ENCODE measurements around the gene LMNB1.

LMNB1 gene

GRCh38 chr5:126863402-126863801 is 86.5 kb downstream of the LMNB1 start:
- H3K36me3 ChIP-seq (ENCODE audit: control insufficient read depth in 4 of 4, insufficient read depth in 4 of 4, low read length in 3 of 4): no peaks in the 10 kb centered on the region
- H3K27ac ChIP-seq (ENCODE audit: insufficient read depth in 1 of 2, low read depth in 1 of 2, low read length in 2 of 2, poor library complexity in 1 of 2, severe bottlenecking in 2 of 2): no peak overlapping the region
- no peaks in the 10 kb centered on the region for H3K27me3 ChIP-seq (replicated peaks in 2 of 5; ENCODE audit: control insufficient read depth in 4 of 5, insufficient read depth in 5 of 5, low read length in 4 of 5)
- H3K9me3 ChIP-seq (ENCODE audit: control extremely low read depth in 1 of 5, control insufficient read depth in 4 of 5, insufficient read depth in 2 of 5, low read depth in 1 of 5, low read length in 4 of 5): no peaks in the 10 kb centered on the region
- ChIA-PET CTCF (interaction anchor here (1.1 kb wide), 1 partner anchor 12 kb away, joined by 3 read pairs; no protein-coding TSS in a partner anchor), POLR2A (interaction anchor here (0.6 kb wide), 1 partner anchor 172 kb away, joined by 3 read pairs; no protein-coding TSS in a partner anchor)
- H3K4me1 ChIP-seq (ENCODE audit: control extremely low read depth in 1 of 4, control insufficient read depth in 4 of 4, insufficient read depth in 4 of 4, low read length in 3 of 4): peaks cover 0 to under 1% (median under 1%) of the 10 kb centered on the region in 4 experiments
- no peak overlapping the region for H3K4me3 ChIP-seq (ENCODE audit: control insufficient read depth in 1 of 7, extremely low read depth in 1 of 7, insufficient read depth in 4 of 7, low read depth in 2 of 7, low read length in 6 of 7)
- 94% methylated on average over 2 of the region's 4 CpGs for WGBS (ENCODE audit: insufficient coverage)
- no peak for DNase-seq

GRCh38 chr5:126864042-126864688 is 87.2 kb downstream of the LMNB1 start:
- Histone ChIP-seq H3K4me1 (ENCODE audit: control extremely low read depth in 1 of 4, control insufficient read depth in 4 of 4, insufficient read depth in 4 of 4, low read length in 3 of 4) (peaks cover 0 to 8% (median 5%) of the 10 kb centered on the region in 4 experiments), H3K4me3 (ENCODE audit: control insufficient read depth in 1 of 7, extremely low read depth in 1 of 7, insufficient read depth in 4 of 7, low read depth in 2 of 7, low read length in 6 of 7) (no peak overlapping the region), H3K27me3 (replicated peaks in 2 of 5; ENCODE audit: control insufficient read depth in 4 of 5, insufficient read depth in 5 of 5, low read length in 4 of 5) (no peaks in the 10 kb centered on the region), H3K36me3 (ENCODE audit: control insufficient read depth in 4 of 4, insufficient read depth in 4 of 4, low read length in 3 of 4) (no peaks in the 10 kb centered on the region), H3K9me3 (ENCODE audit: control extremely low read depth in 1 of 5, control insufficient read depth in 4 of 5, insufficient read depth in 2 of 5, low read depth in 1 of 5, low read length in 4 of 5) (no peaks in the 10 kb centered on the region), H3K27ac (ENCODE audit: insufficient read depth in 1 of 2, low read depth in 1 of 2, low read length in 2 of 2, poor library complexity in 1 of 2, severe bottlenecking in 2 of 2) (no peak overlapping the region)
- WGBS (ENCODE audit: insufficient coverage): 95% methylated on average over 21 of the region's 22 CpGs
- no peak for DNase-seq
- POLR2A ChIA-PET: no interaction called here
- CTCF ChIA-PET: interaction anchor here (1.1 kb wide), 1 partner anchor 11 kb away, joined by 3 read pairs; no protein-coding TSS in a partner anchor

DNA sequence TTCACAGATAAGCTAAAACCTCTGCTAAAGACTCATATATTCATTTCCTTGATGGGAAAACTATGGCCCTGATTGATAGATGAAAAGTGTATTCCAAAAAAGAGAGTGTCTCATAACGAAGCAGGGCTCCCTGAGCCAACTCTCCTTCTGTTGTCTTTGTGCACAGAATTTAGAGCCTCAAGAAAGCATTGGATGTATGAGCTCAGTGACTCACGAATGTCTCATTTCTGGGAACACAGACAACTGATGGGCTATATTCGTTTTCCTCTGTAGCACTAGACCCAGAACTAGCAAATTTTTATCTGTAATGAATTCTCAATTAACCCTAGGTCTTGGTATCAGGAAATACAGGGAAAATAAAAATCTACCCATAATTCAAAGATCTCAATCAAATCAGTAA is 88.4 kb downstream of the LMNB1 start:
- 67% methylated on average over 1 of the region's 3 CpGs for WGBS (ENCODE audit: insufficient coverage)
- H3K4me1 ChIP-seq (ENCODE audit: control extremely low read depth in 1 of 4, control insufficient read depth in 4 of 4, insufficient read depth in 4 of 4, low read length in 3 of 4): peaks cover 0 to 12% (median 6%) of the 10 kb centered on the region in 4 experiments
- H3K36me3 ChIP-seq (ENCODE audit: control insufficient read depth in 4 of 4, insufficient read depth in 4 of 4, low read length in 3 of 4): no peaks in the 10 kb centered on the region
- no peaks in the 10 kb centered on the region for H3K9me3 ChIP-seq (ENCODE audit: control extremely low read depth in 1 of 5, control insufficient read depth in 4 of 5, insufficient read depth in 2 of 5, low read depth in 1 of 5, low read length in 4 of 5)
- CTCF ChIA-PET: interaction anchor here (0.9 to 1.0 kb wide), 2 partner anchors 9 to 76 kb away, joined by 3 read pairs; no protein-coding TSS in a partner anchor
- H3K4me3 ChIP-seq (ENCODE audit: control insufficient read depth in 1 of 7, extremely low read depth in 1 of 7, insufficient read depth in 4 of 7, low read depth in 2 of 7, low read length in 6 of 7): no peak overlapping the region
- H3K27ac ChIP-seq (ENCODE audit: insufficient read depth in 1 of 2, low read depth in 1 of 2, low read length in 2 of 2, poor library complexity in 1 of 2, severe bottlenecking in 2 of 2): no peak overlapping the region
- H3K27me3 ChIP-seq (replicated peaks in 2 of 5; ENCODE audit: control insufficient read depth in 4 of 5, insufficient read depth in 5 of 5, low read length in 4 of 5): no peaks in the 10 kb centered on the region
- no peak for DNase-seq
- POLR2A ChIA-PET: no interaction called here

DNA sequence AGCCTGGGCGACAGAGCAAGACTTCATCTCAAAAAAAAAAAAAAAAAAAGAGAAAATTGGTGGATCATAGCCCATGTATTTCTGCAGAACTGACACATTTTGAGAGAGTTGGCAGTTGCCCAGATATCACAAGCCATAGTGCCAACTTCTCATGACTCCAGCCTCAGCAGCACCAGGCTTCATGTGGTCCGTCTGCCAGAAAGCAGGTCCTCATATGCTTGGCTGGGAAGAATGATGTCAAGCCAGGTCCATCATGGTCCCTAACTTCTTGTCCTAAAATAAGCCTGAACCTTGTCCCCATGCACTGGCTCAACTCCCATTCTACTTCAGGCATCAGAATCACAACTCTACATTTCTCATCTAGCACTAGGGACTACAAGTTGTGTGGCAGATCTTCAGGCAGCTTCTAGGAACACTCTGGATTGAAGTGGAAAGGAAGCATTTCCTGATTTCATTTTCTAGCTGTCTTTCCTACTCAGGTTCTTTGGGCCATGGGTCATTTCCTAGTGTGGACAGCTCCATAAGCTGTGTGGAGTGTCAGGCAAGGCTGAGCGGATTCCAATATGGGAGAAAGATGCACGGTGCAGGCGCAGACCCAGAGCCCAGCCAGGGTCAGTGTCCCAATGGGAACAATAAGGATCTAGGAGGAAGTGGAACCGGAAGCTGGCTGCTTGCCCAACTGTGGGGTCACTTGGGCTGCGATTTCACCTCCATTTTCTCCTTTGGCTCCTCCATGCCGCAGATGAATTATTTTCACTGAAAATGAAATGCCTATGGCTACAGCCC is 90.1 kb downstream of the LMNB1 start:
- H3K4me1 ChIP-seq (ENCODE audit: control extremely low read depth in 1 of 4, control insufficient read depth in 4 of 4, insufficient read depth in 4 of 4, low read length in 3 of 4): peaks cover 0 to 12% (median 6%) of the 10 kb centered on the region in 4 experiments
- H3K4me3 ChIP-seq (ENCODE audit: control insufficient read depth in 1 of 7, extremely low read depth in 1 of 7, insufficient read depth in 4 of 7, low read depth in 2 of 7, low read length in 6 of 7): no peak overlapping the region
- no peaks in the 10 kb centered on the region for H3K27me3 ChIP-seq (replicated peaks in 2 of 5; ENCODE audit: control insufficient read depth in 4 of 5, insufficient read depth in 5 of 5, low read length in 4 of 5)
- ChIA-PET POLR2A (interaction anchor here (0.7 kb wide), 1 partner anchor 228 kb away, joined by 3 read pairs; no protein-coding TSS in a partner anchor), CTCF (interaction anchor here (1.0 kb wide), 1 partner anchor 9 kb away, joined by 3 read pairs; no protein-coding TSS in a partner anchor)
- 90% methylated on average over 6 of the region's 8 CpGs for WGBS (ENCODE audit: insufficient coverage)
- no peaks in the 10 kb centered on the region for H3K36me3 ChIP-seq (ENCODE audit: control insufficient read depth in 4 of 4, insufficient read depth in 4 of 4, low read length in 3 of 4)
- no peak overlapping the region for H3K27ac ChIP-seq (ENCODE audit: insufficient read depth in 1 of 2, low read depth in 1 of 2, low read length in 2 of 2, poor library complexity in 1 of 2, severe bottlenecking in 2 of 2)
- no peak for DNase-seq
- no peaks in the 10 kb centered on the region for H3K9me3 ChIP-seq (ENCODE audit: control extremely low read depth in 1 of 5, control insufficient read depth in 4 of 5, insufficient read depth in 2 of 5, low read depth in 1 of 5, low read length in 4 of 5)

DNA sequence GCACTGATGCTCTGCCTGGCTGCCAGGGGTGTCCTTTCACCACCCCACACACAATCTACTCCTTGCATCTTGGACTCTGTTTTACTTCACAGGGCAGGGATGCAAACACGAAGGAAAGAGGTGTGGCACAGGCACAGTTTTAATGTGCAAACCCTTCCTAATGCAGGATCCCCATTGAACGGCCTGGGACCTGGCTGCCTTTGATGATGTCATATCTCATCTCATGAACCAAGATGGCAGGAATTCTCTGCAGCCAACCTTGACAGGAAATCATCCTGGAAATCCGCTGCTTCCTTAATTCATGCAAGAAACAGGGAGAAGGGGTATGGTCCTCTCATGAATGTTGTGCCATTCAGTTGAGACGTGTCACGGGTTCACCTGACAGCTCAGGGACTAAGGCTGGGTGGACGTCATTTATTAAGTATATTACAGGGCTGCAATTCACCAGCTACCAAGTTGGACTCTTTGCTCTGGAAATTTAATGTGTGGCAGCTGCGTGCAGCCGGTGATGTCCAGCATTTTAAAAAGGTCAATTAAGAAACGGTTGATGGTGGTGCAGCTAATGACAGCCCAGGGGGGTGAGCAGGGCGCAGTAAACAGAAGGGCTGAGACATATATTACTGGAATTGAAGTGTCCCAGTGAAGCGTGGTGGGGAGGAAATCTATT is 91.5 kb downstream of the LMNB1 start:
- no peaks in the 10 kb centered on the region for H3K9me3 ChIP-seq (ENCODE audit: control extremely low read depth in 1 of 5, control insufficient read depth in 4 of 5, insufficient read depth in 2 of 5, low read depth in 1 of 5, low read length in 4 of 5)
- ChIA-PET CTCF (interaction anchor here (1.2 kb wide), 1 partner anchor 30 kb away, joined by 3 read pairs; no protein-coding TSS in a partner anchor), POLR2A (no interaction called here)
- H3K27ac ChIP-seq (ENCODE audit: insufficient read depth in 1 of 2, low read depth in 1 of 2, low read length in 2 of 2, poor library complexity in 1 of 2, severe bottlenecking in 2 of 2): no peak overlapping the region
- peaks cover 0 to 12% (median 6%) of the 10 kb centered on the region in 4 experiments for H3K4me1 ChIP-seq (ENCODE audit: control extremely low read depth in 1 of 4, control insufficient read depth in 4 of 4, insufficient read depth in 4 of 4, low read length in 3 of 4)
- 59% methylated on average over 10 of the region's 11 CpGs for WGBS (ENCODE audit: insufficient coverage)
- H3K27me3 ChIP-seq (replicated peaks in 2 of 5; ENCODE audit: control insufficient read depth in 4 of 5, insufficient read depth in 5 of 5, low read length in 4 of 5): no peaks in the 10 kb centered on the region
- peak overlapping the region in 4 of 7 experiments; percentile 41 to 78 (median 60) for H3K4me3 ChIP-seq (ENCODE audit: control insufficient read depth in 1 of 7, extremely low read depth in 1 of 7, insufficient read depth in 4 of 7, low read depth in 2 of 7, low read length in 6 of 7)
- no peak for DNase-seq
- peaks cover 0 to 2% (median 0%) of the 10 kb centered on the region in 4 experiments for H3K36me3 ChIP-seq (ENCODE audit: control insufficient read depth in 4 of 4, insufficient read depth in 4 of 4, low read length in 3 of 4)

DNA sequence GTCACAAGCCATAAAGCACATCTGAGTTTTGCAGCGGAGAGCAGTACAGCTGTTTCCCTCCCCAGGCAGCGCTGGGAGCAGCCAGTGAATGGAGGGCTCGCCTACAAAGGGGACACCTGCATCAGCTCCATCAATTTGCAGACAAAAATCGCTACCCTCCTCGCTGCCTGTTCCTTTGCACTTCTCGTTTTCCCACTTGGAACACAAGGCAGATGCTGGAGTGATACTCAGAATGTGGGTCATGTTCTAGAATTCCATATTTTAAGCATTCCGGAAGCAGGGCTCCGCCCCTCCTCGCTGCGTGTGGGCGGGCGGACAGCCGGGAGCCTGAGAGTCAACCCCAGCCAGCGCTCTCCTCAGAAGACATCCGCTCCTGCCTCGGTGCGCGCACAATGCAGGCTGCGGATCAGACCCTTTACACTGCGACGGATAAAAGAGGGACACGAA is 92.1 kb downstream of the LMNB1 start:
- Histone ChIP-seq H3K27ac (ENCODE audit: insufficient read depth in 1 of 2, low read depth in 1 of 2, low read length in 2 of 2, poor library complexity in 1 of 2, severe bottlenecking in 2 of 2) (no peak overlapping the region), H3K4me3 (ENCODE audit: control insufficient read depth in 1 of 7, extremely low read depth in 1 of 7, insufficient read depth in 4 of 7, low read depth in 2 of 7, low read length in 6 of 7) (peak overlapping the region in 5 of 7 experiments; percentile 25 to 78 (median 57)), H3K36me3 (ENCODE audit: control insufficient read depth in 4 of 4, insufficient read depth in 4 of 4, low read length in 3 of 4) (peaks cover 0 to 3% (median 0%) of the 10 kb centered on the region in 4 experiments), H3K9me3 (ENCODE audit: control extremely low read depth in 1 of 5, control insufficient read depth in 4 of 5, insufficient read depth in 2 of 5, low read depth in 1 of 5, low read length in 4 of 5) (no peaks in the 10 kb centered on the region), H3K4me1 (ENCODE audit: control extremely low read depth in 1 of 4, control insufficient read depth in 4 of 4, insufficient read depth in 4 of 4, low read length in 3 of 4) (peaks cover 0 to 12% (median 6%) of the 10 kb centered on the region in 4 experiments), H3K27me3 (replicated peaks in 2 of 5; ENCODE audit: control insufficient read depth in 4 of 5, insufficient read depth in 5 of 5, low read length in 4 of 5) (no peaks in the 10 kb centered on the region)
- WGBS (ENCODE audit: insufficient coverage): 0% methylated on average over 22 of the region's 22 CpGs
- POLR2A ChIA-PET: no interaction called here
- DNase-seq: peak in 2 of 3 donors; percentile 48 to 60
- CTCF ChIA-PET: interaction anchor here (1.2 kb wide), 1 partner anchor 29 kb away, joined by 3 read pairs; no protein-coding TSS in a partner anchor

All from common myeloid progenitor, CD34-positive (primary cell).